HG03378 (cell line): Measurements from ENCODE around the gene FAM124B.
"Not testable (repeated sequence)": the region's sequence is repeated elsewhere in the genome, so short reads cannot be mapped to it uniquely, and the experiment has no call there.

Source experiments
- ATAC-seq: cut with Tn5 transposase; IDR thresholded peaks from one replicate; pipeline ENCODE4 v1.9.1; 2021; ENCODE audit warnings: mild to moderate bottlenecking, moderate library complexity; ENCODE audit not compliant: unreplicated experiment

FAM124B gene

GRCh38 chr2:224416656-224417360 is 14.9 kb upstream of the FAM124B start:
- no peak for ATAC-seq

GRCh38 chr2:224413381-224413780 is 11.5 kb upstream of the FAM124B start:
- no peak for ATAC-seq

- no peak for ATAC-seq
These were observed 10.5 kb upstream of the FAM124B start for GRCh38 chr2:224412141-224413015.

GRCh38 chr2:224410946-224411561 is 9.1 kb upstream of the FAM124B start:
- ATAC-seq: no peak

GRCh38 chr2:224408676-224409075 is 6.8 kb upstream of the FAM124B start:
- ATAC-seq: no peak

- no peak for ATAC-seq
These were observed 5.4 kb upstream of the FAM124B start for GRCh38 chr2:224407241-224407701.

- no peak for ATAC-seq
These were observed 4.0 kb upstream of the FAM124B start for GRCh38 chr2:224405841-224406370.

GRCh38 chr2:224405412-224405811 is 3.5 kb upstream of the FAM124B start:
- peak; percentile 44 for ATAC-seq

- ATAC-seq: no peak
These were observed 2.9 kb upstream of the FAM124B start for GRCh38 chr2:224404796-224405195.

- ATAC-seq: no peak
These were observed 1.8 kb upstream of the FAM124B start for GRCh38 chr2:224403657-224404056.

GRCh38 chr2:224400886-224401632 is 848 bp downstream of the FAM124B start:
- ATAC-seq: no peak

- ATAC-seq: no peak
These were observed 1.6 kb downstream of the FAM124B start for GRCh38 chr2:224400174-224400810.

- no peak for ATAC-seq
These were observed 3.6 kb downstream of the FAM124B start for GRCh38 chr2:224398289-224398688.

- not testable (repeated sequence) for ATAC-seq
These were observed 4.8 kb downstream of the FAM124B start for GRCh38 chr2:224397100-224397499.

GRCh38 chr2:224395620-224396390 is 6.1 kb downstream of the FAM124B start:
- ATAC-seq: no peak

GRCh38 chr2:224393157-224393872 is 8.6 kb downstream of the FAM124B start:
- ATAC-seq: no peak

GRCh38 chr2:224392545-224392944 is 9.4 kb downstream of the FAM124B start:
- ATAC-seq: no peak

GRCh38 chr2:224389317-224389716 is 12.6 kb downstream of the FAM124B start:
- no peak for ATAC-seq

GRCh38 chr2:224386876-224387275 is 15.0 kb downstream of the FAM124B start:
- no peak for ATAC-seq
